HG03139 (cell line): ENCODE results near the gene CPA3.

Experiments
- ATAC-seq: cut with Tn5 transposase; IDR thresholded peaks from one replicate; pipeline ENCODE4 v1.9.1; 2021; ENCODE audit not compliant: unreplicated experiment

Gene CPA3

DNA sequence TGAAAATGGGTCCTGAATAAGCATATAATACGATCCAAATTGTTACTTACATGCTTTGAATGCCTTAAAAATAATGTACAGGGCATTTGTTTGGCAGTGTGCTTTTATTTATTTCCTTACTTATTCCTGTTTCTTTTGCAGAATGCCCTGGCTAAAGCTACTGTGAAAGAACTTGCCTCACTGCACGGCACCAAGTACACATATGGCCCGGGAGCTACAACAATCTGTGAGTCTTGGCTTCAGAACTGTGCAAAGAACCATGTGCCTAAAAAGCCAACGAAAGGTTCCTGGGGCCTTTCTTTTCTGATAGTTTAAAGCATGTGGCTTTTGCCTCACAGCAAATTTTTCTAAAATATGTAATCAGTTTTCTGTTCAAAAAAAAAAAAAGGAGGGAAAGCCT, 7.8 kb upstream of the CPA3 start:
- ATAC-seq, result no peak

DNA sequence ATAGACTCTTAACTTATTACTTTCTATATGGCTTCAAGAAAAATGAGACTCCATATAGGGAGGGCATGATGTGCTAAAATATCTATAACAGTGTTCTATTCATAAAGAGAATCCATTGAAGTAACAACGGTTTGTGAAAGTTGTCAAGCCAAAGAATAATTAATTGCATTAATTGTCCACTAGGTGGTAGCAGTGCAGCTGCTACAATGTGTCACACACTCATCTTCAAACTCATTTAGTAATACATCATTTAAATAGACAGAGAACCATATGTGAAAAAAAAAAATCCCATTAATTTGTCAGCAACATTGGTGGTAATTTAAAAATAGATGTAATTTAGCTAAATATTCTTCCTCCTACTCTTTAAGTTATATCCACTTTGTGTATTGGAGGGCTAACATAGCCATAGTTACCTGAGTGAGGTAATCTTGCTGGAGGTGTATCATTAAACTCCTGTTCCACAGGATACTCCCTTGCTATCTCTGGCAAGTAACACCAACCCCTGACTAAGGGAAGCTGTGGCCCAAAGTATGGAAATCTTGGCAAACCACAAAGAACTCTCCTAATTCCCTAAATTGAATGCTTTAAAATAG, 3.7 kb upstream of the CPA3 start:
- ATAC-seq, result peak; percentile 69

- ATAC-seq, result no peak
These were observed 1.8 kb upstream of the CPA3 start for GRCh38 chr3:148863297-148863696.

DNA sequence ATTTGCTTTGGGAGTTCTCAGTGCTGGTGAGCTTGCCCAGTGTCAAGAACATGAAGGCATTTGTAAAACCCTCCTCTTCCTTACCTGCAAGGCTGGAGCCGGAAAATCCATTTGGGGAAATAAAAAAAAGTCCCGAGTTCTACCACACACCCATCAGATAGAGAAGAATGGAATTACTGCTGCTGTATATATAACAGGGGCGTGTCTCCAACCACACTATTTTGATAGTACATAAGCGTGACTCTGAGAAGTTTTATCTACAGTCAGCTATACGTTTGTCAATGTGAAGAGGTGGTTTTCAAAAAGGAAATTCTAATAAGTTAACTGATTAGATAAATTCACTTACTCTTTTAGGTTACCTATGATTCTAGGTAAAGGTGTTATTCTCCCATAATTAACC, 1.3 kb upstream of the CPA3 start:
- no peak for ATAC-seq

DNA sequence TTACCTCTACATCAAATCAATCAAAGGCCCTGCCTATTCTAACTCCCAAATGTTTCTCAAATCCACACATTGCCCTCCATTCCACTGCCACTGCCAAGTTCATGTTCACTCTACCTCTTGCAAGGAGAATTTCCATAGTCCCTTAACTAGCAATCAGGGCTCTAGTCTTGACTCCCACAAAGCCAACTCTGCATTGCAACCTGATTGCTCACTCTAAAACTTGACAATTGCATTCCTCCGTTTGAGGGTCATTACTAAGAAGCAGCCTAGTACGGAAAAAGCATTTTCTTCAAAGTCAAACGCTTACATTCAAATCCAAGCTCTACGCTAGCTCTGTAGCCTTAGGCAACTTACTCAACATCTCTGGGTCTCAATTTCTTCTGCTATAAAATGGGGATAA, 1.2 kb downstream of the CPA3 start:
- no peak for ATAC-seq

DNA sequence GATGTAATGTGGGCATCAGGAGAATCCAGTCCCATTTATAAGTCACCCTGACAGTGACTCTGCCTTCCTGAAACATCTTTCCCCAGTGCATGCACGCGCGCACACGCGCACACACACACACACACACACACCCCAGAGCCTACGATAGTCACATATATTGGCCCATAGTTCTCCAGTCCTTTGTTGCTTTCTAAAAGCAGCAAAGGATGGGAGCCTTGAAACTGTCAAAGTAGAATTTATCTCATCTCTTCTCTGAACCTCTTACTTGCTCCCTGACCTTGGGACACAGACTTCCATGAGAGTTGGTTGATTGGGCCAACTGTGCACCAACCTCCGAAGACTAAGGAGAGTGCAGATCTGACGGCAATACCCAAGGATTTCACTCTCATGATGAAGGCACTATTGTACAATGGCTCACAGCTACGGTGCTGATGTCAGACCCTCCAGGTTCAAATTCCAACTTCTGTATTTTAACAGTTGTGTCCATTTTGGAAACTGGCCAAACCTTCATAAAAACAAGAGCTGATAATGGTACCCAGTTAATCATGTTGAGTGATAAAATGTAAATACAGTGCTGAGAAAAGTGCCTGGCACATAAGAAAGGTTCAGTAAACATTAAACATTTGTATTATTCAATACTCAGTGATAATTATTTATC, 8.3 kb downstream of the CPA3 start:
- no peak for ATAC-seq

DNA sequence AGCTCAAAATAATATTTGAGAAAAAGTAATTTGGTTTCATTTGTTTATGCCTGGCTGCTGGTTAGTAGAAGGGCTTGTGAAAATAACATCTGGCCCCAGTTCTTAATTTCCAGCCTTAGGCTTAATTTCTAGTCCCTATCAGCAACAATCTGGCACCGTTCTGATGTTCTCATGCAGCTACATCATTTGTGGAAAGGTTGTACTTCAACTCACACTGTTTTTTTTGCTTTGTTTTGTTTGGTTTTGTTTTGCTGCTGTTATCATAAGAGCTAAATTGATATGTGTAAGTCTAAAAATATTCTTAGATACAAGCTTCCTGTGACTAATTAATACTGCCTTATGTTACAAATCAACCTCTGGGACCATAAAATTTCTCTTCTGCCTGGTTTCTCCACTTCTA, 8.9 kb downstream of the CPA3 start:
- ATAC-seq, result no peak

DNA sequence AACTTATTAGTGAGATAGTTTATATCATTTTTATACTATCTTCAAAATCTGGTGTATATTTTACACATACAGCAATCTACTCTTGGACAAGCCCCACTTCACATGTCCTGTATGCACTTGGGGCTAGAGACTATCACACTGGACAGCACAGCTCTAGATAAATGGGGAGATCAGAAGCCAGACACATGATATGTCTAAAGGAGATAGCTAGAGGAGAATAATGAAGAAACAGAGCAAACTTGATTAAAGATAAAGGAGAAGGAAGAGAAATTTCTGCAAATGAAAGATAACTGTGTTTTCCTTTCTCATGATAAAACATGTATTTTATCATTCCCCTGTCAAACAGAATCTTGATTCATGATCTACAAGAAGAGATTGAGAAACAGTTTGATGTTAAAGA, 13.0 kb downstream of the CPA3 start:
- ATAC-seq, result no peak

- no peak for ATAC-seq
These were observed 14.2 kb downstream of the CPA3 start for GRCh38 chr3:148879256-148879655.

GRCh38 chr3:148880681-148881080, 15.6 kb downstream of the CPA3 start:
- ATAC-seq, result no peak

DNA sequence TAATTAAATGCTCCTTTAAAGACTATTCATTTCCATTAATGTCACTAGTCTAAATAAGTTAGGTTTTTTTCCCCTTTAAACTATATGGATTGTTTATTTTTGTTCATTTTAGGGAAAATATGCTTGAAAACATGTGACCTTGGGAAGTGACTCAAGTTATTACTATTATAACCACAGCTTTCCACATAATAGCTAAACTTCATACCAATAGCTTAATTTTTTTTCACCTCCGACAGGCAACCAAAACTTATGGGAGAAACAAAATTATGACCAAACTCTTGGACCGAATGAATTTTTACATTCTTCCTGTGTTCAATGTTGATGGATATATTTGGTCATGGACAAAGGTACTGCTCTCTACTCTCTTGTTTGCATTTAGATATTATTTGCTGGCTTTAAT, 16.2 kb downstream of the CPA3 start:
- no peak for ATAC-seq

DNA sequence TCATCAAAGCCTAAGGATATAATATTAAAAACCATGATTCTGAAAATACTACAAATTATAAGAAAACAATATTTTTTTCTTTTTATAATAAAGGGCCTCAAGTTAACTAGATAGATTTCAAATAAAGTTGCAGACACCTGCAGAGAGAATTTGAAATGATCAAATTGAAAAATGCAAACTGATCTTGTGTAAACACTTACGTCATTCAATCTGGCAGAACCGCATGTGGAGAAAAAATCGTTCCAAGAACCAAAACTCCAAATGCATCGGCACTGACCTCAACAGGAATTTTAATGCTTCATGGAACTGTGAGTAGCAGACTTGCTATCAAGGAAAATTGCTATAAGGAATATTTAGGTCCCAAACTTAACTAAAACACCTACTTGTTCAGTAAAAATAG, 17.2 kb downstream of the CPA3 start:
- ATAC-seq, result no peak

DNA sequence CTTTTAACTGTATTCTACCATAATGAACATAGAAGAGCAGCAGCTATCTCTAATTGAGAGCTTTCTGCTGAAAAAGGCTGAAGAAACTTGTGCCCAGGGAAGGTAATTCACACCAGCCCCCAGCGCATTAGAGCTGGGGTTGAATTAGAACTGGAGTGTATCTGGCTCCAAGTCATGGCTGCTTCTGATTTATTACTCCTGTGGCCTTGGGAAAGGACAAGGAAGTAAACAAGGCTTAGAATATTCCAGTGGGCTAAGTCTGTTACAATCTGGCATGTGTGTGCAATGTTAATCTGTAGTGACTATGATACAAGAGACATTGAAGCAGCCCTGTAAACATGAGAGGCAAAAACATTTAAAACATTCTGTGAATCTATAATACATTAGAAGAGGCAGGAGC, 18.1 kb downstream of the CPA3 start:
- ATAC-seq, result no peak

GRCh38 chr3:148884261-148884660, 19.2 kb downstream of the CPA3 start:
- ATAC-seq, result no peak

DNA sequence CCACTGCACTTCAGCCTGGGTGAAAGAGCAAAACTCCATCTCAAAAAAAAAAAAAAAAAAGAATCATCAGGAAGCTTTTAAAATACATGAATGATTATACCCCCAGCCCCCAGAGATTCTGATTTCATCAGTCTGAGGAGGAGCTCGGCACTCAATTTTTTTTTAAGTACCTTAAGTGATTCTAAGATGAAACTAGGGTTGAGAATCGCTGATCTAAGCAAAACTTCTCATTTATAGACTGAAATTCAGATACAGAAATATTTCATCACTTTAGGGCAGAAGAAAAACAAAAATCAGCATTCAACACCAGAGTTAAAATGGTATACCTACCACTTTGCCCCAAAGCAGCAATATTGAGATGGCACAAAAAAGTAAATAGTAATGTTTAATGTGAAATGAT, 24.7 kb downstream of the CPA3 start:
- ATAC-seq, result no peak

DNA sequence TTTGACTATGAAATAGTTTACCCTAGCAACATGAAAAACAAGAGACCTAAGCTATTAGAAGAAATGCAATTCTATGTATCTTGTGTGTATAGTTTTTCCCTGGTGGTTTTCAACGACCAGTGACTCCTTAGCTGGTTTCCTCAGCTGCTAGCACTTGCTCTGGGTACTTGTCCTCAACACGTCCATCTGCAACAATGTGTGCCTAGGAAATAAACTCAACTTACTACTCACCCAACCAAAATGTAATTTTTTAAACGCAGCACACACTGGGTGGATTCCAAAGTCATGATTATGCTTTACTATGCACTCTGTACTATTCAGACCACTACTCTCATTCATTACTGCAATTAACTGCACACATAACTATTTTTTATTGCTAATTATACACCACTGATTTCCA, 31.0 kb downstream of the CPA3 start:
- no peak for ATAC-seq

DNA sequence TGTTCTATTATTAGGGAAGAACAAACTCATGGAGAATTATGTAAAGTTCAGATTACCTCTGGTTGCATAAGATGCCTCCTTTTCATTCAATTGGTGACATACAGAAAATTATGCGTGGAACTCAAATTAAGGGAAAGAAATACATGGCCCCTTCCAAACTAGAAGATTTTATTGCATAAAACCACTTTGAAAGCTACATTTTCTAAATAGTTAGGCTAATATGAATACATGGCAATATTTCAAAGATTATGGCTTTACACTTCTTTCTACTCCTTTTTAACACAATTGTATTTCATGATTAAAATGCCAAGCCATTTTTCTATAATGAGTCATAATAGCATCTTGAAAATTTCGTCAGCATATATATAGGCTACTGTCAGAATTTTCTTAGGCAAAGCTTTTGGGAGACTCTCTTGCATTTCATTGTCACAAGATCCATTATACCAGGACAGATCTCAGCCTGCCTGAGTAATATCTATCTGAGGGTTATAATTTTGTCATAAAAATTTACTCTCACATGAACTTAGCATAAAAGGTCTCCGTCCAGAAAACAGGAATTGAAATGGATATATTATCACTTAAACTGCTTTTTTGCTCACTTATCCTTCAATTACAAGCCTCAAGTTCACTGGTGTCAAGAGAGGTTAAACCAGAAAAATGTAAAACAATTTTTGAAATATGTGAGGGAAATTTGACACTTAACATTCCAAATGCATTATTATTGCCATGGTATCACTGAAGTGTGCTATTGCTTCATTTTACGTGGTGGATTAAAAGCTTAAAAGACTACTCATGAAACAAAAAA, 37.1 kb downstream of the CPA3 start:
- no peak for ATAC-seq

DNA sequence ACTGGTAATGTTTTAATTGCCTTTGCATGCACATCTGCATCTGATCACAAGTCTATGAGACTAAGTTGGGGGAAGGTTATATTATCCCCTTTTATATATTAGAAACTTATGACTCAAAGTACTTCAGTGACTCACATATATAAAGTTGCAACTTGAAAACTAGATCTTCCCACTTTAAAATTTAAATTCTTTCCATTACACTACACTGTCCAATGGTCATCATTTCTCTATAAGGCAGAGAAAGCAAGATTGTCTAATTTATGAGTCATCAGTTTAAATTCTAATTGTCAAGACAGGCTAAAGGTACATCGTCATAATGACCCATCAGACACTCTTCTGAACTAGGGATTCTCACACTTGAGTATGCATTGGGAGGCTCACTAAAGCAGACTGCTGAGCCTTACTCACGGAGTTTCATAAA, 37.9 kb downstream of the CPA3 start:
- ATAC-seq, result no peak

DNA sequence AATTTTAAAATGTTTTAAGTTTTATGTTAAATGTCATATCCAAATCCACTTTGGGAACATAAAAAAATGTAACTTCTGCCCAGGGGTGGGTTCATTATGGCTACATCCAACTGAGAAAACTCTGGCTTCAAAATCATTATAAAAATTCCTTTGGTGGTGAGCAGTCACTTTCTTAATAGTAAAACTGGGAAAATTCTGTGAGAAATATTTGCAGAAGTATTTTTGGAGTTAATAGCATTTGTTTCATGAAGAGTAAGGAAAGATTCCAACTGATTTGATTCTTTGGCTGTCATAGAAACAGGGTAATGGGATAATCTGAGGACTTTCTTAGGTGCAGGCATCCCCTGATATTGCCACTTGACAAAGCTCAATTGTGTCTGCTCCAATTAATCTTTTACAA, 38.8 kb downstream of the CPA3 start:
- no peak for ATAC-seq

DNA sequence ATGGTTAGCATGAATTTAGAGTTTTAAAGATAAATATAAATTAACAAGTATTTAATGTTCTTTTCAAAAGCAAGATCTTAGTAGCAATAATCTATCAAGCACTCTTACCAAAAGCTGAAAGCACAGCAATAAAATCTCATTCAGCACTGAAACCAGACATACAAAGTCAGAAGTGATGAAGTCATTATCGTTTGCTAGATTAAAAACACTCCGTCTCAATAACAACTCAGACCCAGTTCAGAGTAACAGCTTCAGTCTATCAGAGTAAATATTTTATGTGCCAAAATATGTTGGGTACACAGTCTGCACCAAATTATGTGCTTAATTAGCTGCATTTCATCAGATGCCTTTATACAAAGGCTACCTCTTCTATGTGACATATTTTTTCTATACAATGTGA, 41.6 kb downstream of the CPA3 start:
- no peak for ATAC-seq

GRCh38 chr3:148911173-148911572, 46.1 kb downstream of the CPA3 start:
- no peak for ATAC-seq

GRCh38 chr3:148911592-148911991, 46.5 kb downstream of the CPA3 start:
- no peak for ATAC-seq
